Activated gamma-delta T cell treated with anti-CD3 and anti-CD28 coated beads, Interleukin-2, amount 50 U/mL, for 16 hours (primary cell): ENCODE measurements around the gene PARD3.
"Not testable (repeated sequence)": the region's sequence is repeated elsewhere in the genome, so short reads cannot be mapped to it uniquely, and the experiment has no call there.

Experiments
- DNase-seq: peaks from one replicate; pipeline ENCODE4 v3.0.0-alpha.2; 2020; ENCODE audit warnings: low read depth

PARD3 gene

DNA sequence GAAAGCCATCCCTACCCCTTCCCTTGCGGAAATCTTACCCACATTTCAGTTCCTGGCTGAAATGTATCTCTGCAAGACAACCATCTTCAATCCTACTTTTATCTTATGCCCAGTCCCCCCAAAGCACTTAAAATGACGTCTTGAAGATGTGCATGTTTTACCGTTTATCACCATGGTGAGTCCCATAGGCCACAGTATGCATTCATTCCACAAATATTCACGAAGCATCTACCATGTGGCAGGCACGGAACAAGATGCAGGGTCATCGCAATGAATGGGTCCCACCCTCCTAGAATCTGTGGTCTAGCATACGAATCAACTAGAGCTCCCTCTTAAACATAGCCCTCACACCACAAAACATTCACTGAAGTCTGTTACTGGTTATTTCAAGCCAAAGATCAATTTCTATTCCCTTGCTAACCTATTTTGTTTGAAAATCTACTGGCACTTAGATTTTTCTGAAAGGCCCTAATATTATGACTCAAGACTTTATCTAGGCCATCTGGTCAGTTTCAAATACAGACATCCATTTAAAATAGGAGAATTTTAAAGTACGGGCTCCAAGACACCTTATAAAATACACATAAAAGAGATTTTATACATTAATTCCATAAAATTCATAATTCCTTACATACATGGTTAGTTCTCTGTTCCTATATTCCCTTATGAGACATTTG lies 99.4 kb downstream of the PARD3 start:
- no peak for DNase-seq

DNA sequence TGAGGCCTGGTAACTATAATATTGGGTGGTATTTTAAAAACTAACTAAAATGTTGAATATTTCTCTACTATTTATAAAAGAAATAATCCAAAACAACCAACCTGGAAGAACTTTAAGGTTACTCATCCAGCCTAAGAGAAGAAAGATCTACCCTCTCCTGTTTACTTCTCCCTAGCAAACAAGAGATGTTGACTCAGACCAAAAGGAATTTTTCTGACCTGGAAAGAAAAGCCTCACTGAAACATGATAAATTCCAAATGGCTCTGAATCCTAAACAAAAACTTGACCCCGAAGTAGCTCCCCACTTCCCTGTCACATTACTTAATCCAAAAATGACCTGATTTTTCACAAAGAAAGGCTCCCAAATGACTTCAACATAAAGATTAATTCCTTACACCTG lies 101.2 kb downstream of the PARD3 start:
- no peak for DNase-seq

GRCh38 chr10:34711500-34711899 lies 103.6 kb downstream of the PARD3 start:
- DNase-seq: no peak

GRCh38 chr10:34710391-34710751 lies 104.7 kb downstream of the PARD3 start:
- DNase-seq: no peak

GRCh38 chr10:34709637-34710390 lies 105.3 kb downstream of the PARD3 start:
- no peak for DNase-seq

DNA sequence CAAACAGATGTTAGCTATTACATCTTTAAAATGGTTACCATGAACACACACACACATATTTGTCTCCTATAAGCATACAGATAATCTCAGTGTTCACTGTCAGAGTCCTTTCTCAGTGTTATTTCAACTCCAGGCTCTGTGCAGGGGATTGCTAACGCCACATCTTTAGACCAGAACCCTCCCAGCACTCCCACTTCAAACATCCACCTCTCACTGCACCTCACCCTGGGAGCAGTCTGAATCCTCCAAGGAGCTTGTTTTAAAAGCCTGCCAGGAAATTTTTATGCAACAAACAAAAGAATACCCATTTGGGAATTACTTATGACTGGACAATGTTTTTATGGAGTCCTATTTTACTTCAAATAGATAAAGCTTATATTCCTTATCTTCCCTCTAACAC lies 107.4 kb downstream of the PARD3 start:
- DNase-seq: no peak

GRCh38 chr10:34706992-34707391 lies 108.1 kb downstream of the PARD3 start:
- DNase-seq: not testable (repeated sequence)

DNA sequence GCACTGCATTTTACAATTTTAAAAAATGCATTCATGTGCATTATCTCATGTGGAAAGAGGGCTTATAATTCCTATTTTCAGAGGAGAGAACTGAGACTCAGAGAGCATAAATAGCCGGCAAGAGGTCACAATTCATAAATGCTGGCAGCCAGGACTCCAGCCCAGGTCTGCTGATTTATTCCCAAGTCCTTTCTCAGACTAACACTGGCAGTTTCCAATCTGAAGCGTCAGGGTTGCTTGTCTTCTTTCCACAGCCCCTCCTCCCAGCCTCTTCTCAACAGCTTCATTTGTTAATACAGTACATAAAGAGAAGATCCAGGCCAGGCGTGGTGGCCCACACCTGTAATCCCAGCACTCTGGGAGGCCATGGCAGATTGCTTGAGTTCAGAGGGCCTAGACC lies 108.9 kb downstream of the PARD3 start:
- no peak for DNase-seq

- no peak for DNase-seq
Observed at GRCh38 chr10:34705563-34705962, 109.5 kb downstream of the PARD3 start.

DNA sequence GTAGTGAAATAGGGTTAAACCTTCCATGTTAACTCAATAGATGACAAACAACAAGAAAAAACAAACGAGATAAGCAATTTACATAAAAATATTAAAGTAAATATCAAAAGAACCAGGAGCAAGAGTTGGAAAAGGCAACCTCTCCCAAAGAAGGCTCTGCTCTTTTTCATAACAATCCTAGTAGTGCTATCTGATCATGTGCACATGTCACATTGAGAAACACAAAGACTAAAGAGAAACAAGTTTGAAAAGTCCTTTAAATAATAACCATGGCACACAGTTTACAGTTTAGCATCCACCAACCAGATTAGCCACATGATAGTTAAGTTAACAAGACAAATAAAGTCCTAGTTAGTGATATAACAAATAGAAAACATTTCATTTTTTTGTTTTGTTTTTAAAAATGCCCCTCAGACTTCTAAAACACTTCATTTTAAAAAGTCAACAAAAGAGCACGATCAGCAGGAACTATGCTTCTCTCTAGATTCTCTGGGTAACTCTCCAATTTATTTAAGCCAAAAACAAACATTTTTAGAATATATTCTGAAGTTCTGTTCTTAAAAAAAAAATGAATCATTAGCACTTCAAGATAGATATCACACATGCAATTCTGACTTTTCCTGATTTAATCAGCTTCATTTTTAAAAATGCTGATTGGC lies 110.4 kb downstream of the PARD3 start:
- no peak for DNase-seq

- no peak for DNase-seq
Observed at GRCh38 chr10:34702982-34703381, 112.1 kb downstream of the PARD3 start.

DNA sequence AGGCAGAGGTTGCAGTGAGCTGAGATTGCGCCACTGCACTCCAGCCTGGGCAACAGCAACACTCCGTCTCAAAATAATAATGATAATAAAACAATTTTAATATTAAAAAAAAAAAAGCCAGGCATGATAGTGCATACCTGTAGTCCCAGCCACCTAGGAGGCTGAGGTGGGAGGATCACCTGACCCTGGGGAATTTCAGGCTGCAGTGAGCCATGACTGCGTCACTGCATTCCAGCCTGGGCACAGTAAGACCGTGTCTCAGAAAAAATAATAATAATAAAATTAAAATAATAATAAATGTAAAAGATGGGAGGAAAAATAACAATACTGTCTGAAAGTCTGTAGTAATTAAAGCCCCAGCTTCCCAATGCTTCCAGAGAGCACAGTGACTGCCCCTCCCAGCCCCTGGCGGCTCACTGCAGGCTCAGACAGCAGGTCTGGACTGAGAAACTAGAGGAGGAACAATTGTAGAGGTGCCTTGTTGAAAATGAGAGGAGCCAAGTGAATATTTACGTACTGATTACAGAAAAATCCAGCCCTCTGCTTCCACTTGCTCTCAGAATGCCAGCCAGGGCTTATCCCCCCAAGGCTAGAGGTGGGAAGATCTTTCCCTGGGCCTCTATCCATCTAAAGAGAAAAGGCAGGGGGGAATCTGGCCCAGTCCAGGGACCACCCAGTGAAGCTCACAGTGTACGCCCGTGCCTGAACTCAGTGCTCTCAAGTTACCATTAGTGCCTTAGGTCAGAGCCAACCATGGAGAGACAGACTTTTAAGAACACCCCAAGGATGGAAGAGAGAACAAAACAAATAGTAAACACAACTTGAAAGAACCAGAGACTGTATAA lies 112.8 kb downstream of the PARD3 start:
- no peak for DNase-seq

DNA sequence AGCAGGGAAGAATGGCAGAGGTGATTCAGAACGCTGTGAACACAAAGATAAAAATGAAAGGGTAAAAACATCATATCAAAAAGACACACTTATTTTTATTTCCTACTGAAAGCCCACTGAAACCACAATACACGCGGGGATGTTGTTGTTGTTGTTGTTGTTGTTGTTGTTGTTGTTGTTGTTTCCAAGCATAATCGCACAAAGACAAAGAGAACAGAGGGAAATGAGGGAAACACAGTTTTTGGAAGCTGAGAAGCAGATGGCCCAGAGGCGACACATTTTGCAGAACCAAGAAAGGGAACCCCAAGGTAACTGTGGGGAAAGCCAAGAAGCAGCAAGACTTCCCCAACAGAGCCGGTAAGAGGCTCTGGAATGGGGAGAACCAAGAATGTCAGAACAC lies 113.9 kb downstream of the PARD3 start:
- no peak for DNase-seq

GRCh38 chr10:34700752-34701151 lies 114.3 kb downstream of the PARD3 start:
- DNase-seq: not testable (repeated sequence)

- DNase-seq: no peak
Observed at GRCh38 chr10:34699904-34700517, 115.1 kb downstream of the PARD3 start.

- DNase-seq: no peak
Observed at GRCh38 chr10:34698979-34699378, 116.1 kb downstream of the PARD3 start.

GRCh38 chr10:34698248-34698831 lies 116.8 kb downstream of the PARD3 start:
- DNase-seq: no peak

DNA sequence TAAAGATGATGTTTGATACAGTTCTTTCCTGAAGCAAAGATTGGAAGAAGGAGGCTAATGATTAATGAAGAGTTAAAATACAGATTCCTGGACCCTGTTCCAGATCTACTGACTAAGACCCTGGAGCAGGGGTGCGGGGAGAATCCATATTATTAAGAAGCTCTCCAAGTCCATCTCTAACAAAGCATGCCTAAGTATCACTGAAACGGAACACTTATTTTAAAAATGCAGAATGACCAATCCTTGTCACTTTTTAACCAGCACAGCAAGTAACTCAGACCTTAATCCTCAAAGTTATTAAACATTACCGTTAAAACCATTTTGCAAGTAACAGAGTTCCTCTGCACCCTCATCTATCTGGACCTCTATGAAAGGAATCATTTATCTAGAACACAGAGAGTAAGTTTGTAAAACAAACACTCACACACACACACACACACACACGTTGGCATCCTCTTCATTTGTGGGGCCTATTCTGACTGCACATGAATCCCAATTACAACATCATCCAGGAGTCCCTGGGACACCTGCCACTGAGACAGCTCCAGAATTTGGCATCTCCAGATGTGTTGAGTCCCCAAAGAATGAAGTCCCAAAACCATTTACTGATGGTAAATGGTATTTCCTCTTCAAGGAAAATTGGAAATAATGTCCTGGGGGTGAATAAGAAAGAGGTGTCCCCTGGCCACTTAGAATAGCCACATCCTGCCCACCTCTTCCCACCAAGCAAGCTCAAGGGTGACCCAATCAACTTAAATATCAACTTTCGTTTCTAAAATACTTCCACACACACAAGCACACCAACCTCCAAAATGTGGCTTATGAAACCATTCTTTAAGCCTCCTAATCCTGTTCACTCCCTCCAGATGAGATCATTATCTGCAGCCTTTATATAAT lies 117.5 kb downstream of the PARD3 start:
- DNase-seq: no peak

DNA sequence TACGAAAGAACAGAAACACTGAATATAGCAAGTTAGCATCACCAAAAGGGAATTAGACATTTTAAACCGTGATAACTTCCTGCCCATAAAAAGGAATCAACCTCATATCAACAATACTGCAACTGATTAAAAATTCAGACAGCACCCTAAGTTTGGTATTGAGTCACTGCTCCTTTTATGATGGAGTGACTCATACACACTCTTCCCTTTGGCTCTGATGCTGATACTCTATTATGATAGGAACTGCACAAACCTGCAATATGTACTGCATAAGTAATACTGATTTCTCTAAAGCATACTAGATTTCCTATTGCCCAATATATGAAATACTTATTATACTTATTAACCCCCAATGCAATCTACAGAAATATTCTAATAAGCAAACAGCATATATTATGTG lies 118.7 kb downstream of the PARD3 start:
- no peak for DNase-seq

GRCh38 chr10:34690383-34691049 lies 124.6 kb downstream of the PARD3 start:
- no peak for DNase-seq
